Measurements from ENCODE around the gene TSACC.
"Not testable (repeated sequence)": the region's sequence is repeated elsewhere in the genome, so short reads cannot be mapped to it uniquely, and the experiment has no call there.

TSACC gene

DNA sequence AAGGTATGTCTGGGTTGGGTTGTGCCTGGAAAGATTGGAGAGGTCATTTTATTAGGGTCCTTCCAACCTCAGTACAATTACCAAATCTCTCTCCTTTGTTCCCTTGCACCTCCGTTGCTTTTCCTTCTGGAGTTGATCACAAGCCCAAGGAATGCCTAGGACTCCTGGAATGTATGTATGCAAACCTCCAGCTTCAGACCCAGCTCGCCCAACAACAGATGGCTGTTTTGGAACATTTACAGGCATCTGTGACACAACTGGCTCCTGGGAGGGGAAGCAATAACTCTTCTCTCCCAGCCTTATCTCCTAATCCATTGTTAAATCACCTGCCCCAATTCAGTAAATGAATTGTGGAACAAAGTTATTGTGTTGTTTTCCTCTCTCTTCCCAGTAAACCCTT, 8.3 kb downstream of the TSACC start:
- no peak for DNase-seq

GRCh38 chr1:156347331-156347730, 9.0 kb downstream of the TSACC start:
- no peak for DNase-seq

GRCh38 chr1:156352481-156352880, 14.2 kb downstream of the TSACC start:
- not testable (repeated sequence) for DNase-seq

DNA sequence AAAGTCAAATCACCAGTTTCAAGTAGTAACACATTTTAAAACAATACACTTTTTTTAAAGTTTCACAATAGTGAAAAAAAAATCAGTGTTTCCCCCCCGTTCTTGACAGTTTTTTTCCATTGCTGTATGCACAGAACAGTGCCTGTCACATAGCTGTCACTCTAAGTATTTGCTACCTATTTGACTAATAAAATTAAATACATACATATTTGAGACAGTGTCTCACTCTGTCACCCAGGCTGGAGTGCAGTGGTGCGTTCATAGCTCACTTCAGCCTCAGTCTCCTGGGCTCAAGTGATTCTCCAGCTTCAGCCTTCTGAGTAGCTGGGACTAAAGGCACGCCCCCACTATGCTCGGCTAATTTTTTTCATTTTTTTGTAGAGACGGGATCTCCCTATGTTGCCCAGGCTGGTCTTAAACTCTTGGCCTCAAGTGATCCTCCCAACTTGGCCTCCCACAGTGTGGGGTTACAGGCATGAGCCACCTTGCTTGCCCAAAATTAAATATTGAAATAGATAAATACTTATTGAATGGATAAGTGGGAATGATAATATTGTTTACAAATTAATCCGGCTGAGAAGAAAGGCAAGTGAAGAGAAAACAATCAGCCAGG, 18.0 kb downstream of the TSACC start:
- DNase-seq: no peak

DNA sequence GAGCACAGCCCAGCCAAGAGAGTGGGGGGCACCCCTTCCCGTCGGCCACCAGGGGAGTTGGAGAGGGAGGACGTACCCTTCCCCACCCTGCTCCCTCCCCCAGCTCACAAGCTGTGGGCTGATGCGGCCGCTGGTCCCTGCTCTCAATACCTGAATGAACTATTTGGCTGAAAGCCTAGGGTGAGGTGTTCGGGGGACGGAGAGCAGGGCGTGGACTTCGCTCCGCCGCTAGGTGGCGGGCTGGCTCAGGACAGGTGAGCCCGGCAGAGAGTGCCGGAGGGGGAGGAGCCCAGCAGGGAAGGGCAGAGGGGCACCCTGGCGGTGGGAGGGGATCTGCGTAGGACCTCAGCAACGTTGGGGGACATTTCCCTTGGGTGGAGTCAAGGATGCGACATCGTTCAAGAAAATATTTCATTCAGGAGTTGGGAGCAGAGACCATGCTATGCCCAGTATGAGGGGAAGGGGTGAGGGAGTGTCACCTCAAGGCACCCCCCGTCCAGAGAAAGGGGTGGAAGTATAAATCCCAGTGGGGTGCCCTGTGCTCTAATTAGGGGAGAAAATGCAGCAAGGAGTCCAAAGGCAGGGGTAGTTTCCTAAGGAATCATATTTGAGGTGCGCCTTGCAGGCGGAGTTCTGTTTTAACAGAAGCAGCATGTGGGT, 18.7 kb downstream of the TSACC start:
- DNase-seq: peak; percentile 49

DNA sequence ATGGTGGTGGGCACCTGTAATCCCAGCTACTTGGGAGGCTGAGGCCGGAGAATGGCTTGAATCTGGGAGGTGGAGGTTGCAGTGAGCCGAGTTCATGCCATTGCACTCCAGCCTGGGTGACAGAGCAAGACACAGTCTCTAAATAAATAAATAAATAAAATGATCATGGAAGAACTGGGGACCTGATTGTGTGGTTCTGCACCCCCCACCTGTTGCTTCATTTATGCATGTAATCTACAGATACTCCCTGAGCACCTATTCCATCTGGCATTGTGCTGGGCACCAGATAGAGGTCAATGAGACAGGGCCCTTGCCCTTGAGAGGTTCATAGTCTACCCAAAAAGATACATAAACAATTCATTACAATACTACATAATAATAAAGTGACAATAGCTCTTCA, 19.7 kb downstream of the TSACC start:
- DNase-seq: no peak

DNA sequence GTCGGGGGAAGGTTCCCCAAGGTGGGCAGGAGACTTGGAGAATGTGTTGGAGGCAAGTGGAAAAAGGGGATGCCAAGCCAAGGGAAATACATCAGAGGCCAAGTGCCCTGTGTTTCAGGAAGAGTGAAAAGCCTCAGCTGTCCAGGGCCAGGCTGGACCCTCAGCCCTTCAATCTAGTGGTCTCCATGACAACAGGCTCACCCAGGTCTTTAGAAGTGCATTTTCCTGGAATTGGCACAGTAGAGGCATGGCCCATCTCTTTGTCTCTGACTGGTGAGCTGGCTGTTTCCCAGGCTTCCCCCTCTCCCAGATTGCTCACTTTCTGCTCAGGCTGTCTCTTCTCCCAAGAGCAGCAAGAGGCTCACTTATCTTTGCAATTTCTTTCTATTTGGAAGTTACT, 20.3 kb downstream of the TSACC start:
- DNase-seq: no peak

- no peak for DNase-seq
Observed at GRCh38 chr1:156359249-156359648, 20.9 kb downstream of the TSACC start.

DNA sequence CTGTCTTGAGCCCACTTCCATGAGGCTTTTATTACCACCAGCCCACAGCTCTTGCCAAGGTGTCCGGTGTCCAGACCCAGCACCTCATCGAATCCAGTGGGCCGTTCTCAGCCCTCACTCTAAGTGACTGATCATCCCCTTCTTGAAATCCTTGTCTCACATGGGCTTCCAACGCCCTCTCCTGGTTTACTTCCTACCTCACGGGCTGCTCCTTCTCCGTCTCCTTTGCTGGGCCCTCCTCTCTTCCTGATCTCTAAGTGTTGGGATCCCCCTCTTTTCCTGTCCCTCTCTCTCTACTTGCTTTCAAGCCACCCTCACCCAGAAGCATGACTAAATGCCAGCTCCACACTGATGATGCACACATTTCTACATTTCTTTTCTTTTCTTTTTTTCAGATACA, 21.6 kb downstream of the TSACC start:
- DNase-seq: no peak

DNA sequence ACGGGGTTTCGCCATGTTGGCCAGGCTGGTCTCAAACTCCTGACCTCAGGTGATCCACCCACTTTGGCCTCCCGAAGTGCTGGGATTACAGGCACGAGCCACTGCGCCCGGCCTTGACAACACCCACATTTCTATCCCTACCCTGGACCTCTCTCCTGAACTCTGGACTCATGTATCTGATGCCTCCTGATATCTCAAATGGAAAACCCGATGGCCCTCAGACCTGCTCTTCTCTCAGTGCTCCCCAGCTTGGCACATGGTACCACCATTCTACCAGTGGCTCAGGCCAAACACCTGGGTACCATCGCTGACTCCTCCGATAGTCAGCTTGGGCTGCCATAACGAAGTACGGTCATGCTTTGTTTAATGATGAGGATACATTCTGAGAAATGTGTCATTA, 22.2 kb downstream of the TSACC start:
- no peak for DNase-seq

DNA sequence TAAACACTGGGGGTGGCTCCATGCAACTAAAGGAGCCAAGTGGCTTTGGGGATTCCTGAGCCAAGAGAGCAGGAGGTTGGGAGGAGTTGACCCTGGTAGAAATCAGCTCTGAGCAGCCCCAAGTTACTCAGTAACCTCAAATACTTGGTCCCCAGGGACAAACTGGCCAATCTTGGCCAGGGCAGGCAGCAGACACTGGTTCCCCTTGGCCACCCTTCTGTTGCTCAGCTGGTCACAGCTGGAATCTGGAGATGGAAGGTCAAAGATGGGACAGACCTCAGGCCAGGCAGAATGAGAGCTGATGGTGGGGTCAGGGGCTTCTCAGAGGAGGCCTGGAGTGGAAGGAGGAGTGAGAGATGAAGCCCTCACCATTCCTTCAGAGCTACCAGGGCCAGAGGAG, 27.4 kb downstream of the TSACC start:
- no peak for DNase-seq

- DNase-seq: no peak
Observed at GRCh38 chr1:156366378-156367166, 28.2 kb downstream of the TSACC start.

DNA sequence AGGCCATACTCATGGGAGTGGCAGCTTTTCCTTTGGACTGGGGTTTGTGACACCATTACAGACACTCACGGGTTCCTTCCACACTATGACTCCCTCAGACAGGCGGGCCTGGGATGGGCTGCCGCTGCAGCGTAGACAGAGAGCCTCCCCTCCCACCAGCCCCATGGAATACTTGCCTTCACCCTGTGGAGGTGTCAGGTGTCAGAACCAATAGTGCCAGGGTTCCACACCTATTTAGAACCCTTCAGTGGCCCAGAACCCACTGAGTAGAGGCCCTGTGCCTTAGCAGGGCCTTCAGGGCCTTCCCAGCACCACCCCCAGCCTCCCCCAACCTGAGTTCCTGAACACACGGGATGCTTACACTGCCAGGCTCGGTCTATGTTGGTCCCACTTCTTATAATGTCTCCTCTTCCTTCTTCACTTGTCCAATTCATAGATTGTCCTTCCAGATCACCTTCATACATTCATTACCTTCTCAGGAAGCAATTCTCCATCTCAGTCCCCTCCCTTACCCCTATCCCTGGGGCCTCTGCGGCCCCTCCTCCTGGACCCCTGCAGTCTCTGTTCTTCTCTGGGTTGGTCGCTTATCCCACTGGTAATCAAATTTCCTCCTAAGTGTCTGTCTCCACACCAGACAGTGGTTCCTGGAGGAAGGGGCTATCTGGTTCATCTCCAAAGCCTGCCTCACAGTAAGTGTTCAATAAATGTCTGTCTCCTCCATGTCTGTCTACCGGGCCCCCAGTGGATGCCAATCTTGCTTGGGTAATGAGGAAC, 29.2 kb downstream of the TSACC start:
- no peak for DNase-seq

DNA sequence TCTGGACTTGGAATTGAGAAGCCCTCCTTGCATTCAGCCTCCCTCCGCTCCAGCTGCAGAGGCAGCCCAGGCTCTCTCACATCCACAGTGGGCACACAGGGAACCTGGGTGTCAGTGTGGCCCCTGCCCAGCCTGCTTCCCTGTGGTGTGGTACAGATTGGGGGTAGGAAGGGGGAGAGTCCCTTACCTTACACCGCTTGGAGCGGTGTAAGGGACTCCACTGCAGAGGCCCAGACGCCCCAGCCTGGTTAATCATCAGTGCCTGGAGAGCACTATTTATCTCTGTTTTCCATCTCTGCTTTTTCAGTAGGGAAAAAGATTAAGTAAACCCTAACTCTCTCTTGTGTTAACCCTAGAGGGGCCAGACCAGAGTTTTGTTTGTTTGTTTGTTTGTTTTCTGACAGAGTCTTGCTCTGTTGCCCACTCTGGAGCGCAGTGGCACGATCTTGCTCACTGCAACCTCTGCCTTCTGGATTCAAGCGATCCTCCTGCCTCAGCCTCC, 29.9 kb downstream of the TSACC start:
- no peak for DNase-seq

GRCh38 chr1:156368889-156369684, 30.8 kb downstream of the TSACC start, which contains the start of gene RHBG:
Gene RHBG (plus strand): TSS chr1:156369211. CDS start chr1:156369250, 39 bp downstream.
- DNase-seq: no peak

DNA sequence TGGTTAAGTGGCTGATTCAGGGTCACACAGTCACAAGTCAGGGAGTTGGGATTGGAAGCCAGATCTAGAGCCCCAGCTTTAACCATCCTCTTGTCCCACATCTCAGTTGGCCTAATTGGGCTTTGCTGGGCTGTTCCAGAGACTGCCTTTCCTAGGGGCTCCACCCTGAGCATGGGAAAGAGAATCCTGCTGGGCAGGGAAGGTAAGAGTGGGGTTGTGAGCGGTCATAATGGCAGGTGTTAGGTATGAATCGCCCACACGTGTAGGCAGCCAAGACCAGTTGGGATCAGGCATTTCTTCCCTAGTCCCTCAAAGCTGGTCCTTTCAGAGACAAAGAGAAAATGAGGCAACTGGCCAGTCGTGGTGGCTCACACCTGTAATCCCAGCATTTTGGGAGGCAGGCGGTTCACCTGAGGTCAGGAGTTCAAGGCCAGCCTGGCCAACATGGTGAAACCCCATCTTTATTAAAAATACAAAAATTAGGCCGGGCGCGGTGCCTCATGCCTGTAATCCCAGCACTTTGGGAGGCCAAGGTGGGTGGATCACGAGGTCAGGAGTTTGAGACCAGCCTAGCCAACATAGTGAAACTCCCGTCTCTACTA, 31.5 kb downstream of the TSACC start:
- DNase-seq: not testable (repeated sequence)

DNA sequence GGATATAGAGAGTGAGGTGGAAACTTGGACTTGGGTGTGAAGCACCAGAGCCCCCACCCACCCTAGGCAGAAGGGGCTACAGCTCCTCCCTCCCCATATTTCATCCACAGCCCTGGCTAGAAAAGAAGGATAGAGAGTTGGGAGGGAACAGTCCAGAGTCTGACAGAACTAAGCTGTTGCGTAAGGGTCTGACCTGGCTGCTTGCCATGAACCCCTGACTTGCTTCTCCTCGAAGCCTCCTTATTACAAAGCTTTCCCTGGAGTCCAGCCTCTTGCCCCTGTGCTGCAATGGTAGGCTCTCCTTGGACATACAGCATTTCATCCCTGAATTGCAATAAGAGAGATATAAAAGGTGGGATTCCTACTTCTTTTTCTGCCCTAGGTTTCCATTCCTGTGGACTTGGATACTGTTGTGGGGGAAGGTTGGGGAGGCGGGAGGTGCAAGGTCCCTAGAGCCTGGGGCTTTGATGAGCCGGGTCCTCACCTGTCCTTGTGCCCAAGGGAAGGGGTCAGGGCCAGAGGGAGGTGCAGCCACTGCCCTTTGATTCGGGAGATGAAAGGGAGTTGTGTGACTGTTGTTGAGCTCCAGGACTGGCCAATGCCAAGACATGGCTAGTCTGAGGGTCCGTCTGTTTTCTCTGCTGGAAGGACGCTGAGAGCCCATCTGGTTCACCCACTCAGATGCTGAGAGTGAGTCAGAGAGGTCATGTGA, 33.4 kb downstream of the TSACC start:
- DNase-seq: no peak

GRCh38 chr1:156372265-156372586, 33.9 kb downstream of the TSACC start:
- no peak for DNase-seq

GRCh38 chr1:156372876-156373275, 34.5 kb downstream of the TSACC start:
- DNase-seq: no peak

DNA sequence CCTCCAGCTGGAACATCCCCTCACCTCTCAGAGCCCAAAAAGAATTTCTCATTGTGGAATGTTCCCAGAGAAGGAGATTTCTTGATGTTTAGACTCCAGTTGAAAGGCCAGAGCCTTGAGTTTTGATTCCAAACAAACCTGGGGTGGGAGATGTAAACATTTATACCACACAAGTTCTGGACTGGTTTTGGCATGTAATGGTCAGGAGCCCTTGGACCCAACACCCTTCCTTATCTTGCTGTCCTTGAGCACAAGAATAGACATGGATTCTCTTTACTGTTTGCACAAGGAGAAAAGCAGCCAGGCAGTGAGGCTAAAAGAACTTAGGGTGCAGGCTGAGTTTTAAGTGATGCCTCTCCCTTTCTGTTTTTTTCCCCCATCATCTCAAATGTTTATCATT, 35.2 kb downstream of the TSACC start:
- DNase-seq: no peak

- DNase-seq: no peak
Observed at GRCh38 chr1:156376146-156376545, 37.8 kb downstream of the TSACC start.
